GM23248 (cell line): ENCODE data around the gene TRMT2B.

ENCODE experiments used
- EZH2 ChIP-seq: fragments of 200-600 bp; sonication (generic); IDR thresholded peaks from 2 replicates; pipeline ENCODE4 v1.6.1; 2018; ENCODE audit warnings: antibody characterized with exemption, mild to moderate bottlenecking; ENCODE audit not compliant: insufficient read depth, poor library complexity, severe bottlenecking
- EZH2phosphoT487 ChIP-seq: fragments of 200-600 bp; sonication (generic); IDR thresholded peaks from 2 replicates; pipeline ENCODE4 v1.6.1; 2018; ENCODE audit warnings: antibody characterized with exemption, moderate library complexity, mild to moderate bottlenecking, low read depth; ENCODE audit not compliant: insufficient read depth

GRCh38 chrX:100990139-100990538, 61.8 kb downstream of the TRMT2B start:
- TF ChIP-seq EZH2 (no peak), EZH2phosphoT487 (no peak)
